Hematopoietic multipotent progenitor cell treated with erythropoietin and hydrocortisone succinate and interleukin-3 and kit ligand, for 8 days (in vitro differentiated cells): ENCODE results near the gene MYO10.

ENCODE experiments used
- DNase-seq: peaks from one replicate; pipeline ENCODE4 v3.0.0-alpha.2; 2015

MYO10 gene

DNA sequence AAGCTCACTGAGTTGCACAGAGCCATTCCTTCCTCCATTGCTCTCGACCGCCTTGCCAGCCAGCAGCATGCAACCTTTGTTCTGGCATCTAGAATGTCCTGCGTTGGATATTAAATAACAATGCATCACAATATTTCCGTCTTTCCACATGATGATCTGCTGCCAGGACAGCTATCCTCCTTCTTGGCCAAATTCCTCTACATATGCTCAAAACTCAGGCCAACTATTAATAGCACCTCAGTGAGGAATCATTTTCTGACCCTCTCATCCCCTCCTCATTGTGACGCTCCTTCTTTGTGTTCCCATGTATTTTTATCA is 128.6 kb downstream of the MYO10 start:
- no peak for DNase-seq

DNA sequence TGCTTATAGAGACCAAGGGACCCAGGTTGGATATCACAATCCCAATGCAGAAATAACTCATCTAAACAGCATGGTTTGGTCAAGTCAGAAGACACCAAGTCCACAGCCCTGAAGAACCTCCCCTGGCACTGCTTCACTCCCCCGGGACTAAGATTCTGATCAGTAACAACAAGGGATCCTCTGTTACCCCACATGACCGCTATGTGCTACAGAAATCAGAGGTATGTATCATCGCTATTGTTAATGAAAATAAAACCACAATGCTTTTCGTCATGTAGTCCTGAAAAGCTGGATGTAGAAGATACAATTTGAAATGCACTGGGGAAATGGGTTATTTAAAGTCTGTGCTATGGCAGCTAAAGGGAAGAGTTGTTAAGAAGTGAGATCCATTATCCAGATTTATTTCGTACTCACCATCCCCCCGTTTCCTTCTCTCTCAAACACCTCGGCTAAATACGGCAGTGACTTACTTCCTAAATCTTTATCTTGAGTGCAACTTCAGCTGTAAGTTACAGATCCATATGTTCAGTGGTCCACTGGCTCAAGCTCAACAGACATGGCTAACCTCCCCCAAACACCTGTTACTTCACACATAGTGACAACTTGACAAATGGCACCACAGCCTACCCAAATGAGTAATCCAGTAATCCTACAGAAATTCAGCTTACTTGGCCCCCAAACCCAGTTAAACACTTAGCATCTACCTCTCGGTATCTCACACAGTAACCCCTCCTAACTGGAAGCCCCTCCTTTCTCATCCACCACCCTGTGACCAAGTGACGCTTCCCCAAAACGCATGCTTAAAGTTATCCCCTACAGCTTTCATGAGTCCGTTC is 129.2 kb downstream of the MYO10 start:
- no peak for DNase-seq

DNA sequence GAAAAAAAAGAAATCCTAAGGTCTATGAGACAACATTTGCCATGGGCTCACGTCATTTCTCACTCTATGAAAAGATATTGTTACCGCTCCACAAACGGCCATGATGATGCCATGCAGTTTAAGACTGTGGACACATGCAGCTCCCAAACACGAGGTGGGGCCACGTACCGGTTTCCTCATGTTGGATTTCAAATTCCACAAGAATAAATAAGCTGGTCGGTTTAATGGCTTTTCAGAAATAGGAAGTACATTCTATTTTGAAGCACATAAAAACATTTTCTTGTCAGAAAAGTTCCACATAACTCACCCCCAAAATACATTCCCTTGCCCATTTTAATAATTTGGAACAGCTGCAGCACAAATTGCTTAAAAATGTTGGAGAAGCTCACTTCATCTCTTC is 130.6 kb downstream of the MYO10 start:
- DNase-seq, result no peak

DNA sequence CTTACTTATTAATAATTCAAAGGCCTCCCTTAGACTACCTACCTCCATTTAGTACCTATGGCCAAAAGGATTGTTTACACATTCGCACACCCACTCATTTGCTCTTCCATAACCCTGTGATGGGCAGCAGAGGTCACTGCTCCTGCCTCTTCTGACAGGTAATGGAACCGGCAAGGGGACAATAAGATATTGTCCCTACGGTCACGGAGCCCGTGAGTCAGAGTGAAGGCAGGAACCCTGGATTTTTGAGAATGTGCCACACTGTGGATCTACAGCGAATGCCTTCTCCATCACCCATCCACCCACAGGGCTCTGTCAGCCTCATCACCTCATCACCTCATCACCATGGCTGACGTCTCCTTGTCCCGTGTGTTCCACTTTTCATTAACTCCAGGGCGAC is 132.3 kb downstream of the MYO10 start:
- DNase-seq, result no peak

DNA sequence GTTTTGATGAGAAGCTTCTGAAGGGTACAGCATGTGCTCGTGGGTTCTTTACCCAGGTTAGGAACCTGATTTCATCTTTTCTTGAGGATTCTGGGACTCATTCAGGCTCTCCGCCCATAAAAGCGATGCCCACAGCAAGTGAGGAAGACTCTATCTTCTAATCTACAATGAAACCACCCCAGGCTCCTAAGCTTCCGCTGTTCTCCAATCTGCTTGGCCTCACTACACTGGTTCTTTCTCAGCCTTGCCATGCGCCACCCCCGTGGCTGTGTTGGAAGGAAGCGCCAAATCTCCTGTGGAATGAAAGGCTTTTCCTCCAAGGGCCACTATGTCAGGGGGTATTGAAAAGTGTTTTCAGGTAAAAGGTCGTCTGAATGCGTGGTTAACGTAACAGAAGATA is 135.6 kb downstream of the MYO10 start:
- no peak for DNase-seq

DNA sequence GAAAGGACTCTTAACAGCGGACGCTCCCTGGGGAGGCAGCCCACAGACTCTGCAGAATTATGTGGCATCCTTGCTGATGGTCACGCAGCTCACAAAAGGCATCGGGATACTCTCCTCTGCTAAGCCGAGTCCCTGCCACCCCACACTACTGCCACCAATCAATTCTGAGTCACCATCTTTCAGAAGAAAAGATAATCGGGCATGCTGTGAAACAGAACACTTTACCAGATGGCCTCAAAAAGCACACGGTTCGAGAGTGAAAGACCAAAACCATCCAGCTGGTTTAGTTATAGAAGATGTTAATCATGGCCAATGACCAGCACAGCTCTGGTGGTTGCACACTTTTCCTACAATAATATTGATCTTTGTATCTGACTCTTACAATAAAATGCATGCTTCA is 136.3 kb downstream of the MYO10 start:
- no peak for DNase-seq

DNA sequence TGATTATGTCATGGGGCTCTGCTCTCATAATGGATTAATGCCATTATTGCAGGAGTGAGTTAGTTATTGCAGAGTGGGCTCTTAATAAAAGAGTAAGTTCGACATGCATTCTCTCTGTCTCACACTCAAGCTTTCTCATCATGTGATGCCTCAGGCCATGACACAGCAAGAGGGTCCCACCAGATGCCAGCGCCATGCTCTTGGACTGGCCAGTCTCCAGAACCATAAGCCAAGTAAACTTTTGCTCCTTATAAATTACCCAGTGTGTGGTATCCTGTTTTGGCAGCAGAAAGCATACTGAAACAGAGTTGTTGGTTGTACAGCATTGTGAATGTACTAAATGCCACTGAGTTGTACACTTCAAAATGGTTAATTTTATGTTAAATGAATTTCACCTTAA is 138.1 kb downstream of the MYO10 start:
- DNase-seq, result no peak

DNA sequence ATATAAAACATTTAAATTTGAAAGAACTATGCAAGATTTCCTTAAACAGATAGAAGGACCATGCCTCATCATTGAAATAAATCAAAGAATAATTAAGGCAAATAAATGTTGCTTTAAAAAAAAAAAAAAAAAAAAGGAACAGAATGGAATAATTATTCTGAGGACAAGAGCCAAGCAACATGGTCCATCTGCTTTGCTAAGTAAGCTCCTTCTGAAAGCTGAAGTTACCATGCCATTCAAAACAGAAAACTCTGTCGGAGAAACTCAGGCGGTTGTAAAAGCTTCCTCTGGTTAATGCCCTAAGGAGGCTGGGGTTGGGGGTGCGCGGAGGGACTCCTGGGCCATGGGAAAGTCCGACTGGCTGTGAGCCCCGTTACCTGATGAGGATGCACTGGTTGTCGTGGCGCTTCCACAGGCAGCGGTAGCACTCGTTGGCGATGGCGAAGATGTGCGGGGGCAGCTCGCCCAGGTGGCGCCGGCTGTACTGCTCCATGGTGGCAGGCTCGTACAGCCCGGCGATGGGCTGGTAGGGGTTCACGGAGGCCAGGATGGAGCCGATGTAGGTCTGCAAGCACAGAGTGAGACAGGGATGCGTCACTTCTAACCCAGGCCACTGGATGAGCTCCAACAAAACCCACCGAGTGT is 141.7 kb downstream of the MYO10 start:
- DNase-seq, result no peak

DNA sequence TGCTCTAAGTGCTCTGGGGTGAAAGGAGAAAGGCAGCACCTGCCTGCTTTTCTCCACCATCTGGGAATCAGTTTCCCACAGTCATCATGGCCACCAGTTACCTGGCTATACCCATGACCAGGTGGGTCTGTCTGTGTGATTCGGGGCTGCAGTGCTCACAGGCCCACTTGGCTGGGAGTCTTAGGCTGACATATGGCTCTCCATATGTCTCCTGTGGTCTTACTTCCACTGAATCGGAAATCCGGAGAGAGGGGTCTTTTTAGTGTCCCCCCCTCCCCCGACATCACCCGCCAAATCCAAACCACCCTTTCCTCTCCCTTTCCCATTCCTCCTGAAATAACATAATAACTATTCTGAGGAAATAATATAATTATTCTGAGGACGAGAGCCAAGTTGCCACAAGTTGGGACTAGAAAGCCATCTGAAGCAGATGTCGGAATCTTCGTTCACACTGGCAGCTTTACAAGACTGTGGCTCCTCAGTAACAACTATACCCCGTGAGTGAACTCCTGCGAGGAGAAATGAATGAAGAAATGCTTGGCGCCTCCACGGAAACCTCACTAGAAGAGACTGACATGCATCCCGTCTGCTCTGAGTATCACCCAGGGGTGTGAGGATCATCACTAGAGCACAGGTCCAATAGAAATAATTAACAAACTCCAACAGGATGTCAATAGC is 143.4 kb downstream of the MYO10 start:
- no peak for DNase-seq

DNA sequence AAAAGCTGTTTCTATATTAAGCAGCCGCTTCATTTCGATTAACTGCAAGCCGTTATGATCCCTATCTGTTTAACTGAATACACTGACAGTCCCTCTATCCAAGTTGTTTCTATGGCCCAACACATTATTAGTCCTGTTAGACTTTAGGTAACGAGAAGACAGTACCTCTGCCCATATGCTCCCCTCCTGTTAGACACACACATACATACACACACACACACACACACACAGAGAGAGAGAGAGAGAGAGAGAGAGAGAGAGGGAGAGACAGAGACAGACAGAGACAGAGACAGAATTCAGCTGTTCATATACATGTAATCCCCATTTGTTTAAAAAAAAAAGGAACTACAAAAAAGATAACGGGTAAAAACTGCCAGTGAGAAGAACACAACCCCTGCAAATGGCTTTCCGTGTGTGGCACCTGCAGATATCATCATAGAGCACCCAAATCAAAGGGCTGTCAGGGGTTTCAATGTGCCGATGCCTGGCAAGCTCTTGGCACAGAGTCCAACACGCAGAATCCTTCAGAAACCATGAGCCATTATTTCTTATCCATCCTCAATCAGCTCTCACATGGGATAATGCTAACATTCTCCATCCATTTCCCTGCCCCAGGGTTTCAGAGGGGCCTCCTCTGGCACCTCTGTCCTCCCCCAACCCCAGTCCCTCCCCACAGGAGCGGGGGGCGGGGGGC is 144.0 kb downstream of the MYO10 start:
- DNase-seq, result no peak

DNA sequence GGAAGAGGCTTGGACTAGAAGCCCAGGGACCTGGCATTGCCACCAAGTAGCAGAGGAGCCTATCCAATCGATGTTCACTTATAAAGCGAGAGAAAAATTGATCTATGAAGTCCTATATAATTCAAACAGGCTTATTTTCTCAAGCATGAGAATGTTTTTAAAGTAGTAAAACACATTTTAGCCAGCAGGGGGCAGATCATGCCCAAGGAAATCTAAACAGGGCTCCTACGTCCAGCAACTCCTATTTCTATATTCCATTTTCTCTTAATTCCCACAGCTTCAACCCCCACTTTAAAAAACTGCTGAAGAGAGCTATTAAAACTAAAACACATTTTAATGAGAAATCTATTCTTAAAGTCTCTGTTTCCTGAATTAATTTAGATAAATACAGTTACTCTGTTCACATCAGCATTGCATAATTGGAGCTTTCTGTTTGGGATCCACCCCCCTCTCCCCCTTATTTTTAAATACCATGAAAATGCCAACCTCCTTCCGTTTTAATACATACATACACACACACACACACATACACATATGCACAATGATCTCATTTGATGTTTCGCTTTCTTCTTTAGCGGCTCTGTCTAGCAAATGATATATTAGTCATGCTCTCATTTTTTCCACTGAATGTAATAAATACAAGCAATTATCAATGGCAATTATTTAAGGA is 144.9 kb downstream of the MYO10 start:
- DNase-seq, result peak; percentile 57

DNA sequence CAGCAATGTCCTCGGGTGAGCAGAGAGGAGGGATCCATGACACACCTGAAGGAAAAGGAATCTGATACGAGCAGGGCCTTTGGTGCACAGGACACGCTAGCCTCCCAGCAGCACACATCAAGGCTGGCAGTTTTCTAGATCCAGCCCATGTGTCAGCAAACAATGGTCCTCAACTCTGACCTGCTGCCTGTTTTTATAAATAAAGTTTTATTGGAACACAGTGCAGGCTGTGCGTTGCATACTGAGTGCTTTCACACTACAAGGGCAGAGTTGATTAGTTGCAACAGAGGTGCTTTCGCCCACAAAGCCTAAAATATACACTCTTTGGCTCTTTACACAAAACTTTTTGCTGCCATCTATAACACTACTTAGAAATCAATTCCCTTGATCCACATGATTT is 147.1 kb downstream of the MYO10 start:
- DNase-seq, result no peak

DNA sequence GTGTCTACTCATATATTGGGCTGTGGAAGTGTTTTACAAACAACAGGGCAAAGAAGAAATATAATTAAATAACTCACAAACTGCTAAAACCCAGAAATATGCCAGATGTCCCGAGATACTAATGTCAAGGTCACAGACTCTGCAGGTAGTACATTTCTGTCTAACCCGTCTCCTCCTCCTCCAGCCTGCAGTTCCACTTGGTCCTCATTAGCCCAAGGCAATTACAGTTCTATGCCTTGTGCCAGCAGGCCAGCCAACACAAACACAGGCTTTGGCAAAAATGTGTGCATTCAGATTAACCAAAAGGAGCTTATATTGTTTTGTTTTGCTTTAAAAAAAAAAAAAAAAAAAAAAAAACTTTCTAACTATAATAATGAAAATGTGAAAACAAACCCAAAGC is 148.8 kb downstream of the MYO10 start:
- DNase-seq, result no peak

DNA sequence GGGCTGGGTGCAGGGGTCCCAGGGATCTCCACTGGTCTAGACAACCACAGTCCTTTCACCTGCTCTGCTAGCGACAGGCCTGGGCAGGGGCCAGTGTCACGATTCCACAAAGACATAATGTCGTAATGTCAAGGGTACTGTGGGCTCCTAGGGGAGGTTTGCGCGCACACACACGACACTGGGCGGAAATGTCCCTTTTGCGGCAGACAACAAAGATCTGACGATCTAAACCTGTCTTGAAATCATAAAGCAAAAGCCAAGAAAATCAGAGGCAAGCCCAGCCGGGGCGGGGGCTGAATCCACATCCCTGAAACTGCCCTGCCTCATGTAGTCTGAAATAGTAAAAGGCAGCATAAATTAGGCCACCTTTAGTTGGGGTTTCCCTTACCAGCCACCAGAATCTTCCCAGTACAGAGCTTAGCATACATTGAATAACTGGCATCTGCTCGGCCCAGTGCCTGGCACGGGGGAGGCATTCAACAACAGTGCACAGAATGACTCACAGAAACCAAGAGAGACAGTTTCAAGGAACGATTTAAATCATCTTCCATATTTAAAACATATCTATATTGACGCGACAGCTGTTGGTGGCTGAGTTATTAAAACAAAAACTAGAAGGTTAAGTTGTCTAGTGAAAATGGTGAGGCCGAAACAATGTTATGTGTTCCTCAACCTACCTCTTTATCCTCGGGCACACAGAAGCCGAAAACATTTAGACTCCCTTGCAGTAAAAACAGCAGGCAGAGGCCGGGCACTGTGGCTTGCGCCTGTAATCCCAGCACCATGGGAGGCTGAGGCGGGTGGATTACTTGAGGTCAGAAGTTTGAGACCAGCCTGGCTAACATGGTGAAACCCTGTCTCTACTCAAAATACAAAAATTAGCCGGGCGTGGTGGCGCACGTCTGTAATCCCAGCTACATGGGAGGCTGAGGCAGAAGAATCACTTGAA is 151.0 kb downstream of the MYO10 start:
- no peak for DNase-seq

DNA sequence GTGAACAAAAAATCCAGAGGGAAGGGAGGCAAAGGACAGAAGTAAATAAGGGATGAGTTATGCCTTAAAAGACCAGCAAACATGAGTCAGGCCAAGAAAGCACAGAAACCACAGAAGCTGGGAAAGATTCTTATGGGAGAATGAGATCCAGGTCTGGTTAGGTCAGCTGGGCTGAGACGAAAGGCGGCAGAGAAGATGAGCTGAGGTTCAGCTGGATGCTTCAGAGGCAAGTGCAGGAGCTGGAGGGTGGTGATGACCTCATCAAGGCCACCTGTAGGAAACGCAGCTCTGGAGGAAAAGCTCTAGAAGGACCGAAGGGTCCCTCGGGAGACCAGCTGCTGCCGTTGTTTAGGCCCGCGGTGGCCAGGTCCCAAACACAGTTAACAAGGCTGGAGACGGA is 152.0 kb downstream of the MYO10 start:
- DNase-seq, result no peak

DNA sequence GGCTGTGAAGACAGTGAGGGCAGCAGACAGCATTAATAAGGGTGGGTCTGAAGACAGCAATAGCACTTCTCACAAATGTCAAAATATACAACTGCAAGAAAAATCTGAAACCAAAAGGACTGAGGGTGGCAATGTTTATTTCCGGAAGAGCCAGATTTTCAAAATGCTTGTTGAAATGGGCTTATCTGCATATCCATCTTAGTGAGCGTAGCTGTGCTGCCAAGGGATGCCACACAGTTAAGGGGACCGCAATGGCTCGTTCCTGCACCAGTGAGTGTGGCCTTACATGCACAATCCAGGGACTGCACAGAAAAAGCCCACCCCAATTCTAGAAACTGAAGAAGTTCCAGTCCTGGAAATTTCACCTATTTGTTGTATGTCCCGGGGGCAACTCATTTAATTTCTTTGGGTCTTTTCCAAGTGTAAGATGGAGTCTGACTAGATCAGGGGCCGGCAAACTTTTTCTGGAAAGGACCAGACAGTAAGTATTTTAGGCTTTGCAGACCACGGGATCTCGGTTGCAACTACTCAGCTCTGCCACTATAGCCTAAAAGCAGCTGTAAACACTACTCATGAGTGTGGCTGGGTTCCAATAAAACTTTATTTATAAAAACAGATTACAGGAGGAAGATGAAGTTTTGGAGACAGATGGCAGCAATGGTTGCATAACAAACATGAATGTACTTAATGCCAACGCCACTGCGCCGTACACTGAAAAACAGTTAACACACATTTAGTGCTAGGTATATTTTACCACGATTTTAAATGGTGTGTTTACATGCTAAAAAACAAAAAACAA is 154.1 kb downstream of the MYO10 start:
- no peak for DNase-seq

DNA sequence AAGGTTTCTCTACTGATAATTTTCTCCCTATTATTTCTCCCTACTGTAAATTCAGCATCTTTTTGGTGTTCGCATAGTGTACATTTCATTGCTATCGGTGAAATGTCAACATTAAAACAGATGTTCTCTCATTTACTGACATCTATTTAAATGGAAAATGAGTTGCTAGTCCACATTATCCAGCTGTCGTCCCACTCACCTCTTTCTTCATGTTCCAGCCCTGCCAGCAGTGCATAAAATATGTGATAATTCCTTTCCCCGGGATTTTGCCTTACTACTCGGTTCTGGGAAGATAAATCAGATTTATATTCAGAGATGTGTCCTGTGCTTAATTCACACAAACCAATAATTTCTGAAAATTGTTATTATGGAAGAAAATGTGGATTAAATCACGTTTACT is 155.8 kb downstream of the MYO10 start:
- no peak for DNase-seq

DNA sequence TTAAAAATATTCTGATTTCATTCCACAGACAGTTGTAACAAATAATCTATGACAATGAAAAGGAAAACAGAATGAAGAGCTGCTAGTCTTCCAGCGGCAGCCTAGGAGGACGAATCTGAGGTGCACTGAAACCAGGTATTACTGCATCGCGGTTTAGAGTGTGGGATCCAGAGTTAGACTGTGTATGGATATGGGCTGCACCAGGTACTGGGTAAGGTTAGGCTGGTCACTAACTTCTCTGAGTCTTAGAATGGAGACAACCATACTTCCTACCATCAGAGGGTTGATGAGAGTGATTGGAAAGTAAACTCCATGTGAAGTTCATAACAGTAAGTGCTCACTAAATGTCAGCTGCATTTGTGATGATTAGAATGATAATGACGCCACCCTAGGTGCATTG is 158.7 kb downstream of the MYO10 start:
- no peak for DNase-seq

DNA sequence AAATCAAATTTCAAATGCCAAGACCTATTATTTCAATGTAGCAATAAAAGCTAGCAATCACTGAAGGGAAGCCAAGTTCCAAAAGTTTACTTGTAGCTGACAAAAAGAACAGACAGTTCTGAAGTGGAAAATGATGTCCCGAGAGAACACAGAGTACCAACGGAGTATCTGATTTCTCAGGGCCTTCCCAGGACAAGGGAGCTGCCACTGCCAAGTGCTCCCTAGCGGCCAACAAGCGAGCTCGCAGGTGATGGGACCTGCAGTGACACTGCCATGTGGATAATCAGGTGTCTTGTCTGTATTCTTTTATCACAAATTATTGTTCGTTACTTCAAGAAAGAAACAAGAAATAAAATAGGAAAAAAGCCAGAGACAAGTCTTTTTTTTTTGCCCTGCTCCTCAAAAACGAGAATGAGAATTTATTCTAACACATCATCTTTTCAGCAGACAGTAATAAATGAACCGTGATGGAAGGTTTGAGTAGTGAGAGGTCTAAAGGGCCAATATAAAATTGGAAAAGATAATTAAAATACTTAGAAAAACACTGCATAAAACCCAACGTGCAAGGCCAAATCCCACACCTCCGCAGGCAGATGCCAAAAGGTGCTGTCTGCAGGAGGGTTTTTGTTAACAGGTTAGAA is 159.4 kb downstream of the MYO10 start:
- no peak for DNase-seq

DNA sequence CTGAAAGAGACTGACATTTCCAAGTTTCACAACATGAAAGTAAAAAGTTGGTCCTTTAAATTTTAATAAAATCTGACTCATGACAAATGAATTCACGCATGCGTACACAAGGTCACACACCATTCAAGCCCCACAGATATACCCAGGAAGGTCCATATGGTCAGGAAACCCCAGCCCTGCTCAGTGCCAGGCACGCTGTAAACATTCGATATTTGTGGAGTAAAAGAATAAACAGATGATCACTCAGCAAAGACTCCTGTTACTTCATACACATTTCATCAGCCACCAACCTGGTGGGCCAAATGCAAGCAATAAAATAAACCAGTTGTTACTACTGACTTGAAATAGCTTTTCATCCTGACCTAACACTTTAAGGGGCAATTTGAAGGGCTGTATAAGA is 161.3 kb downstream of the MYO10 start:
- DNase-seq, result no peak

DNA sequence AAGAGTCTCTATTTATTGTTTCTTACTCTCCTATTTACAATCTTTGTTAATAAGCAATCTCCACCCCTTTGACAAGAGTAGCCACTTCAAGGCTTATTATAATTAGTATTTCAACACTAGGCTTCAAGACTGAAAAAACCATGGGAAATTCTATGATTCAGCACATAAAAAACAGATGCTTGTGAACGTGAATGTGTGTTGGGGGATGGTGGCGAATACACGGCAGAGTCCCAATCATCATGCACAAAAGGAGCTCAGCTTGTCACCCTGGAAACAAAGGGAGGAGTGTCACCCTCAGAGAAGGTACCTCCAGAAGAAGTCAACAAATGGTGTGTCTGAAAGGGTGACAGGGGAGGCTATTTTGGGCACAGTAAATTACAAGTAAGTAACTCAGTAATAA is 162.1 kb downstream of the MYO10 start:
- DNase-seq, result no peak
